OCI-LY3 (cell line): ENCODE measurements around the gene GATA6.

Experiments
- H2AFZ ChIP-seq: fragments of 200-600, 300-600 bp; shearing (Covaris generic); 2 replicates; pipeline ENCODE4 v1.6.0; 2014; ENCODE audit warnings: antibody characterized with exemption, low read depth, low read length
- H3K27ac ChIP-seq: fragments of 200-600, 300-600 bp; sonication (generic); 2 replicates; pipeline ENCODE4 v1.5.1; 2014; ENCODE audit warnings: mild to moderate bottlenecking, low read length, moderate library complexity, mixed read lengths
- H3K27me3 ChIP-seq: fragments of 200-600, 300-600 bp; sonication (generic); 2 replicates; pipeline ENCODE4 v1.6.1; 2014; ENCODE audit warnings: low read depth, low read length, mixed read lengths
- H3K36me3 ChIP-seq: fragments of 200-600, 300-600 bp; sonication (generic); replicated peaks from 2 replicates; pipeline ENCODE3; 2014; ENCODE audit warnings: low read depth, low read length, mixed read lengths
- H3K4me1 ChIP-seq: fragments of 300-600, 200-600 bp; sonication (generic); 2 replicates; pipeline ENCODE4 v1.6.1; 2014; ENCODE audit warnings: low read length, mixed read lengths
- H3K4me2 ChIP-seq: fragments of 200-600, 300-600 bp; sonication (generic); 2 replicates; pipeline ENCODE4 v1.6.1; 2014; ENCODE audit warnings: low read length, mixed read lengths
- H3K4me3 ChIP-seq: fragments of 300-600, 200-600 bp; sonication (generic); 2 replicates; pipeline ENCODE4 v1.5.1; 2014; ENCODE audit warnings: antibody characterized with exemption, mild to moderate bottlenecking, low read length, moderate library complexity
- H3K79me2 ChIP-seq: fragments of 300-600, 200-600 bp; shearing (Covaris generic); 2 replicates; pipeline ENCODE4 v1.6.1; 2014; ENCODE audit warnings: mild to moderate bottlenecking, low read length, mixed read lengths
- H3K9ac ChIP-seq: fragments of 300-600, 200-600 bp; shearing (Covaris generic); 2 replicates; pipeline ENCODE4 v1.6.0; 2014; ENCODE audit warnings: mild to moderate bottlenecking, low read length, moderate library complexity
- H3K9me3 ChIP-seq: fragments of 200-600, 300-600 bp; shearing (Covaris generic); 2 replicates; pipeline ENCODE4 v1.6.1; 2014; ENCODE audit warnings: low read length, mixed read lengths; ENCODE audit not compliant: insufficient read depth
- H4K20me1 ChIP-seq: fragments of 200-600, 300-600 bp; sonication (generic); 2 replicates; pipeline ENCODE4 v1.6.1; 2016; ENCODE audit warnings: low read length, mixed read lengths; ENCODE audit not compliant: insufficient read depth
- EZH2phosphoT487 ChIP-seq: fragments of 200-600 bp; shearing (Covaris generic); IDR thresholded peaks from 2 replicates; pipeline ENCODE4 v1.6.1; 2018; ENCODE audit warnings: antibody characterized with exemption, mixed run types, low read depth
- TF ChIP-seq, protein P1 (sequence below): fragments of 200-600, 300-600 bp; sonication (generic); IDR thresholded peaks from 2 replicates; pipeline ENCODE4 v1.5.1; 2014; ENCODE audit warnings: antibody characterized with exemption, low read length, low read depth

GATA6 gene

DNA sequence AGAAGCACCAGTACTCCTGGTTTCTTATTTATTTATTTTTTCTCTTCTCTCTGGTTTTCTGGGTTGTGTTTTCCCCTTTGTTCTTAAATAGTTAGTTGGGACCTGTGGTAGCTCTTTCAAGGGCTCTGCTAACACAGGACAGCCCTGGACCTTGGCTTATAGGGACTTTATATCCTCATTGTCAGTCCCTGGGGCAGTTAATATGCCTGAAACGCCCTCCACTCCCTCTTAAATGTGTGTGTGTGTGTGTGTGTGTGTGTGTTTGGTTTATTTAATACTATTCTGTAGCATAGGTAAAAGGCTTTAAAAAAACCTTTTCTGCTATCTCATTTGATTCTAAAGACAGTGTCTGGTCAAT lies 54.6 kb downstream of the GATA6 start:
- H3K27ac ChIP-seq, result no peak overlapping the region
- H3K9ac ChIP-seq, result no peak overlapping the region
- H3K9me3 ChIP-seq, result no peaks in the 10 kb centered on the region
- H3K4me2 ChIP-seq, result no peak overlapping the region
- no peak overlapping the region for H2AFZ ChIP-seq
- H3K4me3 ChIP-seq, result no peak overlapping the region
- H3K4me1 ChIP-seq, result no peaks in the 10 kb centered on the region
- H4K20me1 ChIP-seq, result no peaks in the 10 kb centered on the region
- H3K79me2 ChIP-seq, result no peaks in the 10 kb centered on the region
- TF ChIP-seq, protein P1, sequence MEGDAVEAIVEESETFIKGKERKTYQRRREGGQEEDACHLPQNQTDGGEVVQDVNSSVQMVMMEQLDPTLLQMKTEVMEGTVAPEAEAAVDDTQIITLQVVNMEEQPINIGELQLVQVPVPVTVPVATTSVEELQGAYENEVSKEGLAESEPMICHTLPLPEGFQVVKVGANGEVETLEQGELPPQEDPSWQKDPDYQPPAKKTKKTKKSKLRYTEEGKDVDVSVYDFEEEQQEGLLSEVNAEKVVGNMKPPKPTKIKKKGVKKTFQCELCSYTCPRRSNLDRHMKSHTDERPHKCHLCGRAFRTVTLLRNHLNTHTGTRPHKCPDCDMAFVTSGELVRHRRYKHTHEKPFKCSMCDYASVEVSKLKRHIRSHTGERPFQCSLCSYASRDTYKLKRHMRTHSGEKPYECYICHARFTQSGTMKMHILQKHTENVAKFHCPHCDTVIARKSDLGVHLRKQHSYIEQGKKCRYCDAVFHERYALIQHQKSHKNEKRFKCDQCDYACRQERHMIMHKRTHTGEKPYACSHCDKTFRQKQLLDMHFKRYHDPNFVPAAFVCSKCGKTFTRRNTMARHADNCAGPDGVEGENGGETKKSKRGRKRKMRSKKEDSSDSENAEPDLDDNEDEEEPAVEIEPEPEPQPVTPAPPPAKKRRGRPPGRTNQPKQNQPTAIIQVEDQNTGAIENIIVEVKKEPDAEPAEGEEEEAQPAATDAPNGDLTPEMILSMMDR, result no peak
- no peak for TF ChIP-seq EZH2phosphoT487
- H3K27me3 ChIP-seq, result peaks cover under 1% of the 10 kb centered on the region; the same call in 1 of the 2 replicates
- H3K36me3 ChIP-seq, result no peaks in the 10 kb centered on the region

DNA sequence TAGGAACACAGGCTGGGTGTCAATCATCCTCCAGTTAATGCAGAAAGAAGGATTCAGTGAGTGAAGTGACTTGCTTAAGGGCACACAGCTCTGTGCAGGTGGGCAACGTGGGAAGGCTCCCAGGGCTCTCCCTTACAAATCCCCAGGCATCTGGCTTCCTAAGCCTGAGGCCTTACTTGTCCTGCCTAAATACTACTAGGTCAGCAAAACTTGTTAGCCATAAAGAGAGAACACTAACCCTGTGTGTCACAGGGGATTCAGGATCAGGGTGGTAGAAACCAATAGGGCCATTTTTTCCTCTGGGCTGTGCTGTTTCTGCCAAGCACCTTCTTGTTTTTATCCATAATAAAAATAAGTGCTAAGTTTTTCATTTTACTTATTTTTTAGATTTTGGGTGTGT lies 55.0 kb downstream of the GATA6 start:
- H3K4me2 ChIP-seq, result no peak overlapping the region
- TF ChIP-seq, protein P1, result no peak
- TF ChIP-seq EZH2phosphoT487, result no peak

DNA sequence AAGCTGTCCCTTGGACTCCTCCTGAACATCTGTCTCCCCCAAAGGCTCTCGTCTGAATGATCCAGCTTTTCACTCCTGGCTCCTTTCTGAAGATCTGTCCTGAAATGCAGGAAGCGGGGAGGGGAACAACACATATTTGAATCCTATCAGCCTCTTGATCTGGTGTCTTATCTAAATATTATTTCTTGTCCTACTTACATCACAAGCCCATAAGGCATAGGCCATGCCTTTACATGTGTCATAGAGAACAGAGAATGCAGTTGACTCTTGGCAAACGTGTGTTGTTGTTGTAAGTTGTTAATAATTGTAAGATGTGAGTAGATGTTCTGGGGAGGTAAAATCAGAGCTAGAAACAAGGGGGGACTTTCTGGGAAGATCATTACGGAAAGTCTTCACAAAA lies 57.4 kb downstream of the GATA6 start:
- Histone ChIP-seq H3K9me3 (no peaks in the 10 kb centered on the region), H3K9ac (no peak overlapping the region), H3K27ac (no peak overlapping the region), H3K4me3 (no peak overlapping the region), H2AFZ (no peak overlapping the region), H3K79me2 (no peaks in the 10 kb centered on the region), H3K36me3 (no peaks in the 10 kb centered on the region), H4K20me1 (no peaks in the 10 kb centered on the region), H3K27me3 (peaks cover 3% of the 10 kb centered on the region; the same call in 1 of the 2 replicates), H3K4me2 (no peak overlapping the region), H3K4me1 (no peaks in the 10 kb centered on the region)
- TF ChIP-seq, protein P1, result no peak
- TF ChIP-seq EZH2phosphoT487, result no peak

More for the DNA sequence above, 55.0 kb downstream of the GATA6 start:
- H3K27me3 ChIP-seq, result peaks cover 3% of the 10 kb centered on the region; the same call in 1 of the 2 replicates
- H3K4me1 ChIP-seq, result no peaks in the 10 kb centered on the region
- no peak overlapping the region for H3K9ac ChIP-seq
- H3K36me3 ChIP-seq, result no peaks in the 10 kb centered on the region
- no peaks in the 10 kb centered on the region for H4K20me1 ChIP-seq
- H2AFZ ChIP-seq, result no peak overlapping the region
- H3K9me3 ChIP-seq, result no peaks in the 10 kb centered on the region
- no peaks in the 10 kb centered on the region for H3K79me2 ChIP-seq
- no peak overlapping the region for H3K27ac ChIP-seq
- H3K4me3 ChIP-seq, result no peak overlapping the region

DNA sequence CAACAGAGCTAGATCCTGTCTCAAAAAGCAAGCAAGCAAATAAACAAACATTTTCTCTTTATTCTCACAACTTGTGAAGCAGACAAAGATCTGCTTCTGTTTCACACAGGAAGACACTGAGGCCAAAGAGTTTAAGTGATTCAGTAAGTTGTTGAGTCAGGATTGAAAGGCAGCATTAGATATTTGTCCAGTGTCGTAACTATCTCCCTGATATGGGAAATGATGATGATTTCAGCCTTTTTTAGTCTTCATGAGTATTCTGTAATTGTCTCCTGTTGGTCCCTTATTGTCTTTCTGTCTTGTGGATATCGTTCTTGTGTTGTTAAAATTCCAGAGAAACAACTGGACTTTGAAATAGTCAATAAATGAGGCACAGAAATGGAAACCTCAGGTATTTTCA lies 59.6 kb downstream of the GATA6 start:
- H2AFZ ChIP-seq, result no peak overlapping the region
- H3K79me2 ChIP-seq, result no peaks in the 10 kb centered on the region
- no peak overlapping the region for H3K4me3 ChIP-seq
- no peak for TF ChIP-seq EZH2phosphoT487
- TF ChIP-seq, protein P1, result no peak
- no peaks in the 10 kb centered on the region for H3K36me3 ChIP-seq
- no peaks in the 10 kb centered on the region for H3K9me3 ChIP-seq
- H4K20me1 ChIP-seq, result no peaks in the 10 kb centered on the region
- peaks cover 3% of the 10 kb centered on the region; the same call in 1 of the 2 replicates for H3K27me3 ChIP-seq
- H3K9ac ChIP-seq, result no peak overlapping the region
- H3K4me1 ChIP-seq, result no peaks in the 10 kb centered on the region
- H3K4me2 ChIP-seq, result no peak overlapping the region
- H3K27ac ChIP-seq, result no peak overlapping the region
